Measurements from ENCODE around the gene NMRK2. TPM values are rescaled to one million over a fixed set of nuclear protein-coding genes. Genes with fewer than 3 reads are reported as not detected.

The NMRK2 gene
- total and polyA plus RNA-seq, 2 of the 13 experiments (the other 11 are each of a cell fraction or from before 2014, with no cell fraction given): not detected

- TF ChIP-seq DNMT3B (CRISPR knock-in tag; conservative IDR thresholded peaks at IDR 0.05): no peak
- 0 out of 2 replicates have a peak, but pooled peaks have one; percentile 28 for TF ChIP-seq EED (CRISPR knock-in tag; IDR thresholded peaks at IDR 0.05)
- peak; percentile 55; the same call in 1 of the 2 replicates for TF ChIP-seq ZNF329 (CRISPR knock-in tag; IDR thresholded peaks at IDR 0.05; ENCODE audit: low read depth)
- peak; percentile 84 for TF ChIP-seq TBX2 (CRISPR knock-in tag; IDR thresholded peaks at IDR 0.05; ENCODE audit: borderline replicate concordance)
- no peak for TF ChIP-seq ZNF3 (CRISPR knock-in tag; IDR thresholded peaks at IDR 0.05)
- TF ChIP-seq FOXA1 (IDR thresholded peaks at IDR 0.05): no peak
- TF ChIP-seq FOXA1 (CRISPR knock-in tag; IDR thresholded peaks at IDR 0.05): no peak
- TF ChIP-seq GPBP1L1 (CRISPR knock-in tag; IDR thresholded peaks at IDR 0.05): no peak
- no peak for TF ChIP-seq MLX (CRISPR knock-in tag; IDR thresholded peaks at IDR 0.05)
- TF ChIP-seq GABPA (IDR thresholded peaks at IDR 0.05; ENCODE audit: low read depth, low read length): peak; percentile 91
- peak; percentile 95 for TF ChIP-seq GABPA (CRISPR knock-in tag; IDR thresholded peaks at IDR 0.05; ENCODE audit: low read depth)
- no peak for TF ChIP-seq SNAI1 (CRISPR knock-in tag; IDR thresholded peaks at IDR 0.05; ENCODE audit: borderline replicate concordance)
- TF ChIP-seq NR1H2 (CRISPR knock-in tag; IDR thresholded peaks at IDR 0.05; ENCODE audit: borderline replicate concordance, low read depth): no peak
- TF ChIP-seq REL (CRISPR knock-in tag; conservative IDR thresholded peaks at IDR 0.05): no peak
- TF ChIP-seq FOXO4 (CRISPR knock-in tag; conservative IDR thresholded peaks at IDR 0.05): no peak
- no peak for TF ChIP-seq ATF7 (IDR thresholded peaks at IDR 0.05)
- TF ChIP-seq ATF7 (CRISPR knock-in tag; IDR thresholded peaks at IDR 0.05): no peak; the same call in 1 of the 2 replicates
- TF ChIP-seq CENPX (CRISPR knock-in tag; IDR thresholded peaks at IDR 0.05): no peak
- TF ChIP-seq HMGXB4 (CRISPR knock-in tag; IDR thresholded peaks at IDR 0.05; ENCODE audit: borderline replicate concordance in 1 of 2, low read depth in 1 of 2): peak; percentile 26 to 64; a peak in 2 of 4 replicates
- no peak for TF ChIP-seq RFX5 (IDR thresholded peaks at IDR 0.05; ENCODE audit: low read depth, low read length)
- TF ChIP-seq ATF1 (CRISPR knock-in tag; IDR thresholded peaks at IDR 0.05): peak; percentile 71
- TF ChIP-seq JUNB (CRISPR knock-in tag; IDR thresholded peaks at IDR 0.05; ENCODE audit: borderline replicate concordance): no peak
These were observed 38.1 kb downstream of the NMRK2 start, which contains the start of gene DAPK3 (continued) for GRCh38 chr19:3970808-3971598.
